Smooth muscle cell (in vitro differentiated cells): ENCODE data around the gene MTX1. TPM values are rescaled to one million over a fixed set of nuclear protein-coding genes. Genes with fewer than 3 reads are reported as not detected.

Experiments
- DNase-seq: peaks from one replicate; lab custom pipeline; 2025; ENCODE audit not compliant: unreplicated experiment; lab: John Stamatoyannopoulos, UW
- H2AFZ ChIP-seq: fragments of 200-600 bp; sonication (generic); 2 replicates; pipeline ENCODE4 v1.6.0; 2016; ENCODE audit warnings: antibody characterized with exemption, low read depth, mild to moderate bottlenecking
- H3F3A ChIP-seq: fragments of 200-600 bp; sonication (generic); 2 replicates; pipeline ENCODE4 v1.6.0; 2017; ENCODE audit warnings: antibody characterized with exemption, low read depth
- H3K27ac ChIP-seq: fragments of 200-600 bp; sonication (generic); 2 replicates; pipeline ENCODE4 v1.5.1; 2016; ENCODE audit warnings: low read depth, mild to moderate bottlenecking
- H3K27me3 ChIP-seq: fragments of 200-600 bp; sonication (generic); 2 replicates; pipeline ENCODE4 v1.6.1; 2016; ENCODE audit warnings: low read depth, mild to moderate bottlenecking
- H3K36me3 ChIP-seq: fragments of 200-600 bp; sonication (generic); 2 replicates; pipeline ENCODE4 v1.5.1; 2016; ENCODE audit warnings: low read depth
- H3K4me1 ChIP-seq: fragments of 200-600 bp; sonication (generic); 2 replicates; pipeline ENCODE4 v1.5.1; 2016; ENCODE audit warnings: low read depth
- H3K4me2 ChIP-seq: fragments of 200-600 bp; sonication (generic); 2 replicates; pipeline ENCODE4 v1.6.0; 2016; ENCODE audit warnings: mild to moderate bottlenecking
- H3K4me3 ChIP-seq: fragments of 200-600 bp; sonication (generic); 2 replicates; pipeline ENCODE4 v1.5.1; 2016; ENCODE audit warnings: mild to moderate bottlenecking
- H3K79me2 ChIP-seq: fragments of 200-600 bp; sonication (generic); 2 replicates; pipeline ENCODE4 v1.6.0; 2016; ENCODE audit warnings: low read depth, mild to moderate bottlenecking
- H3K9ac ChIP-seq: fragments of 200-600 bp; sonication (generic); 2 replicates; pipeline ENCODE4 v1.6.0; 2016; ENCODE audit warnings: low read depth
- H3K9me3 ChIP-seq: fragments of 200-600 bp; sonication (generic); replicated peaks from 2 replicates; pipeline ENCODE4 v1.5.1; 2016; ENCODE audit warnings: low read depth
- H4K20me1 ChIP-seq: fragments of 200-600 bp; sonication (generic); 2 replicates; pipeline ENCODE4 v1.6.0; 2016; ENCODE audit warnings: low read depth
- WGBS: methylation state at CpG from one replicate; pipeline ENCODE4 v1.1.7; 2016; ENCODE audit warnings: low lambda C conversion rate; 5-methylcytosine and 5-hydroxymethylcytosine counted together
- polyA plus RNA-seq: library from polyadenylated mRNA; unstranded; fragments of >200 nt; fragmentation: Nextera tagmentation; extraction: Ambion mirVana; gene quantifications from 2 replicates; pipeline ENCODE4 v1.2.1, GENCODE V29; 2016
- total RNA-seq: library from RNA; depleted of rRNA; stranded (reverse); fragments of >200 nt; gene quantifications from 2 replicates; pipeline ENCODE4 v1.2.3, GENCODE V29; 2014
- TF ChIP-seq, protein P1 (sequence below): fragments of 200-600 bp; sonication (generic); IDR thresholded peaks from 2 replicates; pipeline ENCODE4 v1.5.1; 2017; ENCODE audit warnings: borderline replicate concordance, mild to moderate bottlenecking, antibody characterized with exemption; ENCODE audit not compliant: insufficient read depth, poor library complexity, severe bottlenecking

MTX1 gene
- total and polyA plus RNA-seq, 2 experiments from 2014 or later: 45.2 to 109 TPM

GRCh38 chr1:155253797-155254196 lies 45.3 kb downstream of the MTX1 start:
- TF ChIP-seq, protein P1, sequence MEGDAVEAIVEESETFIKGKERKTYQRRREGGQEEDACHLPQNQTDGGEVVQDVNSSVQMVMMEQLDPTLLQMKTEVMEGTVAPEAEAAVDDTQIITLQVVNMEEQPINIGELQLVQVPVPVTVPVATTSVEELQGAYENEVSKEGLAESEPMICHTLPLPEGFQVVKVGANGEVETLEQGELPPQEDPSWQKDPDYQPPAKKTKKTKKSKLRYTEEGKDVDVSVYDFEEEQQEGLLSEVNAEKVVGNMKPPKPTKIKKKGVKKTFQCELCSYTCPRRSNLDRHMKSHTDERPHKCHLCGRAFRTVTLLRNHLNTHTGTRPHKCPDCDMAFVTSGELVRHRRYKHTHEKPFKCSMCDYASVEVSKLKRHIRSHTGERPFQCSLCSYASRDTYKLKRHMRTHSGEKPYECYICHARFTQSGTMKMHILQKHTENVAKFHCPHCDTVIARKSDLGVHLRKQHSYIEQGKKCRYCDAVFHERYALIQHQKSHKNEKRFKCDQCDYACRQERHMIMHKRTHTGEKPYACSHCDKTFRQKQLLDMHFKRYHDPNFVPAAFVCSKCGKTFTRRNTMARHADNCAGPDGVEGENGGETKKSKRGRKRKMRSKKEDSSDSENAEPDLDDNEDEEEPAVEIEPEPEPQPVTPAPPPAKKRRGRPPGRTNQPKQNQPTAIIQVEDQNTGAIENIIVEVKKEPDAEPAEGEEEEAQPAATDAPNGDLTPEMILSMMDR: no peak
- 70% methylated on average over 5 of the region's 5 CpGs for WGBS
- Histone ChIP-seq H3K9me3 (no peaks in the 10 kb centered on the region), H3K9ac (no peak overlapping the region), H3K4me1 (peaks cover 23% of the 10 kb centered on the region), H3K27me3 (no peaks in the 10 kb centered on the region), H3K4me3 (peak overlapping the region; percentile 89), H3K36me3 (no peaks in the 10 kb centered on the region), H2AFZ (no peak overlapping the region), H3F3A (peaks cover 15% of the 10 kb centered on the region), H3K79me2 (peaks cover 8% of the 10 kb centered on the region), H3K27ac (no peak overlapping the region), H4K20me1 (no peaks in the 10 kb centered on the region), H3K4me2 (peak overlapping the region; percentile 100)
- DNase-seq: no peak

DNA sequence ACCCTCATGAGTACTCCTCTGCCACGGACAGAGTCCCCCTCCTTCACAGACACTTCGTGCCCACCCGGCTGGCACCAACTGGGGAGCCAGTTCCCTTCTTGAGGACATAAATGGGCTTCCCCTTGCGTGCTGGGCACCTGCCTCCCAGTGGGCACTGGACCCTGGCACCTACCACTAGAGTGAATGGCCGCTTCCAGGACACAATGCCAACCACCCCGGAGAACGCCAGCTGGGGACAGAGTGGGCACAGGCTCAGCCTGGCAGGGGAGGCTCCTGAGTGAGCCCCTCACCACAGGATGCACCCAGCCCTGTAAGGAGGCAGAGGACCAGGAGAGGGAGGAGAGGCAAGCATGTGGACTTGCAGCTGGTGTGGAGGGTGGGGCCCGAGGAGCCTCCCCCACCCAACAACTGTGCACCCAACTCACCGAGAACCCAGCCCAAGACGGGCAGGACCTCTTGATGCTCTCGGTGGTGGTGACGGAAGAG lies 45.8 kb downstream of the MTX1 start:
- Histone ChIP-seq H3F3A (peaks cover 15% of the 10 kb centered on the region), H3K4me3 (peak overlapping the region; percentile 89), H3K79me2 (peaks cover 8% of the 10 kb centered on the region), H3K4me1 (peaks cover 23% of the 10 kb centered on the region), H3K9ac (no peak overlapping the region), H3K4me2 (peak overlapping the region; percentile 100), H4K20me1 (no peaks in the 10 kb centered on the region), H3K27me3 (no peaks in the 10 kb centered on the region), H3K9me3 (no peaks in the 10 kb centered on the region), H2AFZ (no peak overlapping the region), H3K36me3 (no peaks in the 10 kb centered on the region), H3K27ac (no peak overlapping the region)
- TF ChIP-seq, protein P1: no peak
- no peak for DNase-seq
- 68% methylated on average over 12 of the region's 12 CpGs for WGBS

DNA sequence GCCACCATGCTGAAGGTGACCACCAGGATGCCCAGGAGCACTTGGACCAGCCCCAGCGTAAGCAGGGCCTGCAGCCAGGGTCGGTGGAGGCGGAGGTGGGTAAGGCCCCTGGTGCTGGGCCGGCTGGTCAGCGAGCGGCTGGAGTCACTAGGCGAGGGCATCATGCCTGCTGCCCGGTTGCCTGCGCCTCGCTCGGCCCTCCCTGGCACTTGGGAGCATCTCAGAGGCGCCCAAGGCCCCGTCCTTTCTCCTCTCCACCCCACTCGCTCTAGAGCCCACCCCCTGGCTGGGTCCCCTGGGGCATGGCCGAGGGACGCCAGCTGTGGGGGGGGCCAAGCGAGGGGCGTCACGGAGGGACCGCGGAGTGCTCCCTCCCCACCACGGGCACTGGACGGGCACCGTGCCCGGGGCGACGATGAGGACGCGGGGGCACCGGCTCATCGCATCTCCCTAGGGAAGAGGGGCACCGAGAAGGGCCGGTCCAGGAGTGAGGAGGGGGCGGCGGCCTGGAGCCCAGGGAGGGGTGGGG lies 46.3 kb downstream of the MTX1 start:
- TF ChIP-seq, protein P1: no peak
- Histone ChIP-seq H3K4me1 (peaks cover 23% of the 10 kb centered on the region), H2AFZ (peak overlapping the region; percentile 69), H3K4me2 (peak overlapping the region; percentile 100), H3F3A (peaks cover 15% of the 10 kb centered on the region), H3K9me3 (no peaks in the 10 kb centered on the region), H3K36me3 (no peaks in the 10 kb centered on the region), H3K27me3 (no peaks in the 10 kb centered on the region), H3K79me2 (peaks cover 8% of the 10 kb centered on the region), H3K4me3 (peak overlapping the region; percentile 89), H3K27ac (peak overlapping the region; percentile 60), H3K9ac (peak overlapping the region; percentile 77), H4K20me1 (no peaks in the 10 kb centered on the region)
- WGBS: 16% methylated on average over 8 of the region's 35 CpGs
- DNase-seq: no peak
